HG03064 (cell line): ENCODE results near the gene USP33.
"Not testable (repeated sequence)": the region's sequence is repeated elsewhere in the genome, so short reads cannot be mapped to it uniquely, and the experiment has no call there.

ENCODE experiments used
- ATAC-seq: cut with Tn5 transposase; IDR thresholded peaks from one replicate; pipeline ENCODE4 v1.9.1; 2021; ENCODE audit warnings: low read depth; ENCODE audit not compliant: unreplicated experiment

The USP33 gene

DNA sequence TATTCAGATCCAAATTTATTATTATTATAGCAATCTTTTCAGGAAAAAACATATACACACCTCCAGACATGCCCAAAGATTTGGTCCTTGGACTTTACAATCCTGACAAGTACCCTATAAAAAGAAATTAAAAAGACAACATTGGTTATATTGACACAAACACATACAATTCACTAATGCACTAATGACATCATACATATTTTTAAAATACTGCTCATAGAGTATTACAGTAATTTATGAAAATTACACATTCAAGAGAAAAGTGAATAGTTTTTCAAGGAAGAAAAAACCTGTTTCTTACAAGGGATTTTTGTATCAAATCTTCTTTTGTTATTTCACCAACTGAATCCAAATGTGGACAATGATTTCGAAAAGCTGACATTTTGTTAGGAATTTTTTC lies 18.3 kb downstream of the USP33 start:
- no peak for ATAC-seq

DNA sequence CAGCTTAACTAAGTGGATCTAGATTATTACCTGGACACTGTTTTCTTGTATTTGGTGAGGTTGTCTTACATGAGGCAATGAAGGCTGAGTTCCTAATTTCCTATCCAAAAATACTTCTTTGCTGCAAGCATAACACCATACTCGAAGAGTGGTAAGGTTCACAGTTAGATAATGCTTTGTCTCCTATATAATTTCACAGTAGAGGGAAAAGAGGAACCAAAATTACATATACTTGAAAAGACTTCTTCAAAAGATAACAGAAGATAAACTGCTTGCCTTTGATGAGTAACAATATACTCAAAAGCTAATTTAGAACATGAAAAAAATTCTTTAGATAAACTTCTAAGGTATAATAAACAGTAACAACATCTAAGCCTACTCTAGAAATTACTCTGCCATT lies 20.4 kb downstream of the USP33 start:
- no peak for ATAC-seq

DNA sequence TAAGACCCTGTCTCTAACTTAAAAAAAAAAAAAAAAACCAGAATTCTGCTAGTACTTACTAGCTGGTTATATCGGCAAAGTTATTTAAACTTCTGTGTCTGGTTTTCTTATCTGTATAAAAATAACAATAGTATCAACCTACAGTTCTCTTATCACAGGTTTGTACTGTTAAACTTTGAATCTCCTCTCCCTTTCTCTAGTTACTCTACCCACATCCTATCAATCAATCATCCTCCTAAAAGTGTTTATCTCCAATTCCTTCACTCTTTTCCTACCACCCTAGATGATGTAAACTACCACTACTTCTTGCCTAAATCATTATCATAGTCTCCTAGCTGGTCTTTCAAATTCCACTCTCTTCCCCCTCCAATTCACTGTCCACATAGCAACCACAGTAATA lies 27.6 kb downstream of the USP33 start:
- no peak for ATAC-seq

- ATAC-seq: no peak
Observed at GRCh38 chr1:77725706-77726105, 33.9 kb downstream of the USP33 start.

- ATAC-seq: no peak
Observed at GRCh38 chr1:77718181-77718580, 41.5 kb downstream of the USP33 start.

DNA sequence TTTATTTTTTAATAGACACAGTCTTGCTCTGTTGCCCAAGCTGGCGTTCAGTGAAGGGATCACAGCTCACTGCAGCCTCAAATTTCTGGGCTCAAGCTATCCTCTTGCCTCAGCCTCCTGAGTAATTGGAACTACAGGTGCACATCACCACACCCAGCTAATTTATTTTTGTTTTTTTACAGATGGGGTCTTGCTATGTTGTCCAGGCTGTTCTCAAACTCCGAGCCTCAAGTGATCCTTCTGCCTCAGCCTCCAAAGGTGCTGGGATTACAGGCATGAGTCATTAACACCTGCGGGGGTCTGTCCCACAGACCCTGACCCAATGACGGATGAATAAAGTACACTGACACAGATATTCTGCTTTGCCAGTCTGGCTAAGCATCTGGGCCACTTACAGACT lies 43.6 kb downstream of the USP33 start:
- no peak for ATAC-seq

DNA sequence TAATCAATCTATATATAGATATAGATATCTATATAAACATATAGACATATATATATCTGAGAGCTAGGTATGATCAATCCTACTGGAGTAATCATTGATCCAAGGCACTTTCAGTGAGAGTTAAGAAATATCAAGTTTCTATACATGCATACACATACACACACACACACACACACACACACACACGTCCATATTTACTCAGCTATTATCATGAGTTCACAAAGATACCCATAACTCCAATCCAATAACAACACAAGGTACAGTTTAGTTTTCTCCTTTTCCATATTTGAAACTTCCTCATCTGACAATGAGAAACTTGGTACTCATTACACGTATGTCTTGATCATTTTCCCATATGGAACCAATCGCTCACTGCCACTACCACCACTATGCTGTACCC lies 49.9 kb downstream of the USP33 start:
- no peak for ATAC-seq

DNA sequence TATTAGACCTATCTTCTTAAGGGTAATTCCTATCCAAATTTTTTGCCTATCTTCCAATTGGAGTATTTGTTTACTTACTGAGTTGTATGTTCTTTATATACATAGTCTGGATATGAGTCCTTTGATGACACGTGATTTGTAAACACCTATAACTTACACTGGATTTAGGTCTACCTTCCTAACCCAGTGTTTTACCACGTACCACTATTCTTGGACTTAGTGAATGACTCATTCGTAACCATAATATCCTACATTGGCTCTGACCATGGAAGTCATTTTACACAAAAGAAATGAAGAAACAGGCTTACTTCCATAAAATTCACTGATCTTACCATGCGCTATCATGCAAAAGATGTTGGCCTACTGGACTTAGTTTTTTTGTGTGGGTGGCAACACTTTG lies 53.3 kb downstream of the USP33 start:
- ATAC-seq: no peak

GRCh38 chr1:77704736-77705135 lies 54.9 kb downstream of the USP33 start:
- no peak for ATAC-seq

DNA sequence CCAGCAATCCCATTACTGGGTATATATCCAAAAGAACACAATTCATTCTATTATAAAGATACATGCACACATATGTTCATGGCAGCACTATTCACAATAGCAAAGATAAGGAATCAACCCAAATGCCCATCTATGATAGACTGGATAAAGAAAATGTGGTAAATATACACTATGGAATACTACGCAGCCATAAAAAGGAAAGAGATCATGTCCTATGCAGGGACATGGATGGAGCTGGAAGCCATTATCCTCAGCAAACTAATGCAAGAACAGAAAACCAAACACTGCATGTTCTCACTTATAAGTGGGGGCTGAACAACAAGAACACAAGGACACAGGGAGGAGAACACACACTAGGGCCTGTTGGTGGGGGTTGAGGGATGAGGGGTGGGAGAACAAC lies 60.0 kb downstream of the USP33 start:
- ATAC-seq: not testable (repeated sequence)

DNA sequence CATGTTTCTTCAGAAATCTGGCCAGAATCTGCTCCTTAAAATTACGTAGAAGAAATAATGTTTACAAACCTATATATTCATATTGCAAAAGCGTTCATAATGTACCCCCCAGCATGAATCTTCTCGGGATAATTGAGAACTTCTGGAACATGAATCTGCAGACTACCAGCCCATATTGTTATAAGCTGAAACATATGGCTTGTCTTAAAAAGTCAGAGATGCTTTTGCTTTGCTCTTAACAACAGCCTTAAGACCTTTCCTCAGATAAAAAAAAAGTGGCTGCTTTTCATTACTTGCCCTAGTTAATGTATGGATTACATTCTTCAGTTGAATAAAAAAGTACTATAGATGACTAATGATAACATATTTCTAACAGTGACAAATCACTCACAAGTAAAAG lies 62.2 kb downstream of the USP33 start:
- no peak for ATAC-seq

DNA sequence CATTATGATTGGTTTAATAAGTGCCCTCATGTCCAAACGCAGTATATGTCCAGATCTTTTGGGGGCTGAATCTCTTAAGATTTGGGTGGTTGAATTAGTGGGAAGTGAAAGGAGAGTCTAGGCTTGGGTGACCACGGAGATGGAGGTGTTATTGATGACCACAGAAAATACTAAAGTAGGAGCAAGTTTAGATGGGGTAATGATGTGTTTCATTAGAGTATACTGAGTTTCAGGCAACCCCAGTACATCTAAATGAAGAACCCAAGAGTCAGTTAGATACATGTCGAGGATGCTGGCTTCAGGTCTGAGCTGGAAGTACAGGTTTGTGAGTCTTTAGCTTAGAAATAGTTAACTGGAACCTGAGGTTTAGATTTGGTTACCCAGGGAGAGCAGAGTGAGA lies 70.7 kb downstream of the USP33 start:
- ATAC-seq: no peak

DNA sequence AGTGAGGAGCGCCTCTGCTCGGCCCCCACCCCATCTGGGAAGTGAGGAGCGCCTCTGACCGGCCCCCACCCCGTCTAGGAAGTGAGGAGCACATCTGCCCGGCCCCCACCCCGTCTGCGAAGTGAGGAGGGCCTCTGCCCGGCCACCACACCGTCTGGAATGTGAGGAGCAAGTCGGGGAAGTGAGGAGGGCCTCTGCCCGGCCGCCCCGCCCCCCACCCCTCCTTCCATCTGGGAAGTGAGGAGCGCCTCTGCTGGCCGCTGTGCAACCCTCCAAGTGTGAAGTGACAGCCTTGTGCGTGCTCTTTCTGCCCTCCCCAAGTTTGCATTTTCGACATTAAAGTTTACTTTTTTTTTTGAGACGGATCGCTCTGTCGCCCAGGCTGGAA lies 72.1 kb downstream of the USP33 start:
- no peak for ATAC-seq

DNA sequence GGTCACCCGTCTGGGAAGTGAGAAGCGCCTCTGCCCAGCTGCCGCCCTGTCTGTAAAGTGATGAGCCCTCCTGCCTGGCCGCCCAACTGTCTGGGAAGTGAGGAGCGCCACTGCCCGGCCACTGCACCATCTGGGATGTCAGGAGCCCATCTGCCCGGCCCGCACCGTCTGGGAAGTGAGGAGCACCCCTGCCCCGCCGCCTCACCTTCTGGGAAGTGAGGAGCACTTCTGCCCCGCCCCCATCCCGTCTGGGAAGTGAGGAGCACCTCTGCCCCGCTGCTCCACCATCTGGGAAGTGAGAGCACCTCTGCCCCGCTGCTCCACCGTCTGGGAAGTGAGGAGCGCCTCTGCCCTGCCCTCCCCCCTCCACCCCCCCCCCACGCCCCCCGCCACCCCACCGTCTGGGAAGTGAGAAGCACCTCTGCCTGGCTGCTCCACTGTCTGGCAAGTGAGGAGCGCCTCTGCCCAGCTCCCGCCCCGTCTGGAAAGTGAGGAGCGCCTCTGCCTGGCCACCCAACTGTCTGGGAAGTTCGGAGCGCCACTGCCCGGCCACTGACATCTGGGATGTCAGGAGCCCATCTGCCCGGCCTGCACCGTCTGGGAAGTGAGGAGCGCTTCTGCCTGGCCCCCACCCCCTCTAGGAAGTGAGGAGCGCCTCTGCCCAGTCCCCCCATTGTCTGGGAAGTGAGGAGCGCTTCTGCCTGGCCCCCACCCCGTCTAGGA lies 72.7 kb downstream of the USP33 start:
- ATAC-seq: no peak

DNA sequence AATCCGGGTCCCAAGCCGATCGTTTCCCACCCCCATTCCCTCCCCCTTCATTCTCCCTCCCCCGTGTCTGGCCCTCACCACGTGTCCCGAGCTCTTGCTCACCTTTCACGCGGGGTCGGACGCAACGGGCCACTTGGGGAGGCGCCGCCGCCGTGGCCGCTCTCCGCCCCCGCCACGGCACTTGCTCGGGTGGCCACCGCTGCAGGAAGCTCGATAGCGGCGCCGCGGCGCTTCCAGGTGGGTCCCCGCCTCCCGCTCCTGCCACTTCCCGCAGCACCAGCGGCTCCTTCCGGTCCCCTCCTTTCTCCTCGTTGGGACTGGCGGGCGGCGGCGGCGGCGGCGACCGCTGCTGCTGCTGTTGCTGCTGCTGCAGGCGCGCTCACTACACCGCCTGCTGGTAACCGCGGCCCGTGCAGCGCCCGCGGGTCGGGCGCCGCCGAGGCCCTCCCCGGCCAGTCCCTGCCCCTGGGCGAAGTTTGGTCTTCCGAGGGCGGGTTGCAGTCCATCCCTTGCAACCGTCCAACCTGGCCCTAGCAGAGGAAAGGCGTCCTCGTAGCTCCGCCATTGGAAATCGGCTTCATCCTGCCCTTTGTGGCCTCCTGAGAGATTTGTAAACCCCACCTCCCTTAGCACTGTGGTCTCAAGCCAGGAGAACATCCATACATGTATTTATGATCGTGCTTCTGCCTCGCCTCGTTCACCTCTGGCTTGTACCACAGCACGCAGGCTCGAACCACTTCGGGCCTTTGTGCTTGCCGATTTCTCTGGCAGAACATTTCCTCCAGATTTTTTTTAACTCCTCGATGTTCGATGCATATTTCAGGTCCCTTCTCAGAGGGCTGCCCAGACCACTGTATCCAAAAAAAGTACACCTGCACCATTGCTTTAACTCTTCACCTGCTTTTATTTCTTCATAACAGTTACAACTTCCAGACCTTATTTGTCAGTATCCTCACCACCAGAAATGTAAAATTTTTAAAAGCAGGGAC lies 76.2 kb downstream of the USP33 start:
- ATAC-seq: peak; percentile 74

- peak; percentile 79 for ATAC-seq
Observed at GRCh38 chr1:77682460-77683159, 77.0 kb downstream of the USP33 start, which contains the start of gene ZZZ3. Gene ZZZ3, minus strand, starts transcription at chr1:77682658. Its CDS starts 49,304 bp downstream, at chr1:77633354.

GRCh38 chr1:77680173-77680572 lies 79.5 kb downstream of the USP33 start:
- no peak for ATAC-seq

DNA sequence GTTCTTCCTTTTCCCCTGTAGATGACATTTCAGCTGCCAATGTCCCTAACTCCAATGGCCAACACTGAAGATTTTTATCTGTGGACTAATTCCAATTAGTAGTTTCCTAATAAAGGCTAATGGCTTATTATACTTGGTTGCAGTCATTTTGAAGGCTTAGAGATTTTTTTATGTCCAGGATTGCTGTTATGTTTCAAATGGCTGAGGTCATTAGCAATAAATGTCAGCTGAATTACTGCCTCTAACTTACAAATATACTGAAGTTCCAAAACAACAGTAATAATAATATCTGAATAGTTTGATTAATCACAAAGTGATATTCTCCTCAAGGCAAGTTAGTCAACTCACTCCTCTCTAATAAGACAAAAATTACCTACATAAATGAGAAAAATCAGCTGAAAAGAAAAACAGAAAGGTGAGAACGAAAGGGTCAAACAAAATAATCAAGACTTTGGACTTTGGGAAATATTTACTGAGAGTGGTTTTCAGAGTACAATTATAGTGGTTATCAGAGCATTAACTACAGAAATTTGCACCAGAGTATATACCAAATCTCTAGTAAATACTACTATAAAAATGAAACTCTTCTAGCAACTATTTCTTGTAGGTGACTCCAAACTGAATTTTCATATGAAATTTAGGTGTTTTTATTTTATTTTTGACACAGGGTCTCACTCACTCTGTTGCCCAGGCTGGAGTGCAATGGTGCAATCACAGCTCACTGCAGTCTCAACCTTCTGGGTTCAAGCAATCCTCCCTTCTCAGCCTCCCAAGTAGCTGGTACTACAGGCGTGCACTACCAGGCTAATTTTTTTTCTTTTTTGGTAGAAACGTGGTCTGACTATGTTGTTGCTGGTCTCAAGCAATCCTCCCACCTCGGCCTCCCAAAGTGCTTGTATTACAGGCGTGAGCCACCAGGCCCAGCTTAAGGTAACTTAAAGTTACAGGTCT lies 80.7 kb downstream of the USP33 start:
- ATAC-seq: no peak

- not testable (repeated sequence) for ATAC-seq
Observed at GRCh38 chr1:77674807-77675206, 84.8 kb downstream of the USP33 start.
